K562 (cell line): ENCODE data around the gene ARFRP1. TPM values are rescaled to one million over a fixed set of nuclear protein-coding genes. Genes with fewer than 3 reads are reported as not detected.

Experiments used
- C11orf30 ChIP-seq: fragments of 450-650 bp; IDR thresholded peaks from 2 replicates; pipeline ENCODE4 v1.6.1; 2016; ENCODE audit warnings: low read depth, mild to moderate bottlenecking
- EP300 ChIP-seq: IDR thresholded peaks from 2 replicates; pipeline ENCODE4 v1.6.1; 2012; ENCODE audit warnings: low read length, improper control_type of control experiment
- FOXK1 ChIP-seq: sonication (generic); formaldehyde crosslinking; IDR thresholded peaks from 2 replicates; pipeline ENCODE4 v1.8.0; 2022; ENCODE audit warnings: missing genetic modification reagents, mild to moderate bottlenecking, borderline replicate concordance
- ID3 ChIP-seq, 2 experiments: fragments of 250-450 bp in 1 of 2; fragments of 450-650 bp in 1 of 2; sonication (Bioruptor Pico) in 1 of 2; IDR thresholded peaks; 2 replicates each; pipeline versions ENCODE4 v1.6.1 to v1.8.0; 2016 to 2021; ENCODE audit warnings: mild to moderate bottlenecking in 2 of 2, moderate library complexity in 2 of 2, missing compliant biosample characterization in 1 of 2, missing genetic modification characterization in 1 of 2
- PHF8 ChIP-seq: fragments of 200-600 bp; sonication (generic); IDR thresholded peaks from 2 replicates; pipeline ENCODE4 v1.6.1; 2012; ENCODE audit warnings: mixed run types, mild to moderate bottlenecking, inconsistent platforms, low read length, moderate library complexity, borderline replicate concordance
- PKNOX1 ChIP-seq: fragments of 450-650 bp; IDR thresholded peaks from 2 replicates; pipeline ENCODE4 v1.6.1; 2016
- PPARD ChIP-seq: fragments of 250-450 bp; sonication (Bioruptor Pico); IDR thresholded peaks from 2 replicates; pipeline ENCODE4 v1.8.0; 2022; ENCODE audit warnings: inconsistent platforms, mild to moderate bottlenecking, moderate library complexity
- SAP30 ChIP-seq: fragments of 200-600 bp; sonication (generic); IDR thresholded peaks from 2 replicates; pipeline ENCODE4 v1.6.1; 2012; ENCODE audit warnings: borderline replicate concordance, low read depth, mild to moderate bottlenecking, moderate library complexity, low read length, control low read depth, inconsistent platforms; ENCODE audit not compliant: insufficient read depth, poor library complexity, severe bottlenecking
- TAF1 ChIP-seq: IDR thresholded peaks from 2 replicates; pipeline ENCODE4 v1.6.1; 2011; ENCODE audit warnings: mild to moderate bottlenecking, low read length, moderate library complexity; ENCODE audit not compliant: insufficient read depth, control insufficient read depth, severe bottlenecking; ENCODE audit errors: extremely low read depth
- ZBTB11 ChIP-seq, 3 experiments: fragments of 200-800 bp in 1 of 3; fragments of 250-450 bp in 1 of 3; fragments of 450-650 bp in 1 of 3; sonication (Bioruptor Pico) in 1 of 3; sonication (Bioruptor generic) in 1 of 3; formaldehyde crosslinking in 1 of 3; IDR thresholded peaks; 2 replicates each; pipeline versions ENCODE4 v1.6.1 to v1.8.0; 2016 to 2022; ENCODE audit warnings: mild to moderate bottlenecking in 2 of 3, missing genetic modification characterization in 2 of 3, missing compliant biosample characterization in 1 of 3, moderate library complexity in 1 of 3
- ZEB2 ChIP-seq: fragments of 450-650 bp; IDR thresholded peaks from 2 replicates; pipeline ENCODE4 v1.6.1; 2016
- ZNF589 ChIP-seq: fragments of 200-800 bp; sonication (Bioruptor generic); IDR thresholded peaks from 2 replicates; pipeline ENCODE4 v1.6.1; 2016; ENCODE audit warnings: low read depth, missing genetic modification characterization, missing compliant biosample characterization
- ZNF592 ChIP-seq: fragments of 450-650 bp; IDR thresholded peaks from 2 replicates; pipeline ENCODE4 v1.6.1; 2017; ENCODE audit warnings: antibody characterized with exemption, mild to moderate bottlenecking
- ZNF717 ChIP-seq: fragments of 250-450 bp; sonication (Bioruptor Pico); IDR thresholded peaks from 2 replicates; pipeline ENCODE4 v1.5.0; 2021
- polyA plus RNA-seq, 8 experiments: library from polyadenylated mRNA; depleted of rRNA in 4 of 8; stranded (reverse) in 5 of 8; unstranded in 3 of 8; fragments of >200 nt; fragmentation: Nextera tagmentation in 2 of 8; fragmentation: Illumina TruSeq in 1 of 8; extraction: Ambion mirVana in 2 of 8; extraction: Trizol in 1 of 8; gene quantifications; 2 replicates each; pipeline versions ENCODE4 v1.2.1 to v1.2.3, GENCODE V29; 2011 to 2014; ENCODE audit warnings: inconsistent platforms in 1 of 8, missing spikeins in 1 of 8
- total RNA-seq, 7 experiments: library from RNA; depleted of rRNA in 6 of 7; stranded (reverse); fragments of >200 nt in 6 of 7; fragmentation: Illumina TruSeq in 2 of 7; extraction: Trizol in 2 of 7; gene quantifications; 2 replicates each; pipeline versions ENCODE4 v1.2.1 to v1.2.3, GENCODE V29; 2011 to 2021; ENCODE audit warnings: low replicate concordance in 1 of 7

Gene ARFRP1
- total and polyA plus RNA-seq, 9 of the 15 experiments (the other 6 are each of a cell fraction or from before 2014, with no cell fraction given), result 2.2 to 78.9 (median 37.3) TPM

- TF ChIP-seq ID3 (CRISPR knock-in tag; IDR thresholded peaks at IDR 0.05) (no peak), ID3 (tag; IDR thresholded peaks at IDR 0.05) (peak; percentile 76; the same call in 1 of the 2 replicates), EP300 (0 out of 2 replicates have a peak, but pooled peaks have one; percentile 13), ZNF589 (peak; percentile 54; the same call in 1 of the 2 replicates), ZEB2 (peak; percentile 99), FOXK1 (CRISPR knock-in tag) (no peak), ZNF717 (CRISPR knock-in tag) (no peak), TAF1 (peak; percentile 93), PKNOX1 (peak; percentile 81), ZNF592 (peak; percentile 61), PPARD (CRISPR knock-in tag) (no peak), PHF8 (peak; percentile 72; the same call in 1 of the 2 replicates), SAP30 (peak; percentile 92), ZBTB11 (CRISPR knock-in tag; IDR thresholded peaks at IDR 0.05) (peak; percentile 99 to 100 (median 99)), C11orf30 (peak; percentile 98)
Observed at GRCh38 chr20:63657937-63658748, 49.6 kb downstream of the ARFRP1 start, which contains the start of gene RTEL1 (continued).
